Calu3 (cell line): ENCODE results near the gene SPTB. TPM values are rescaled to one million over a fixed set of nuclear protein-coding genes. Genes with fewer than 3 reads are reported as not detected.
A peak's percentile ranks its signal among the peaks of the same experiment; 100 is the strongest.

Source experiments
- BruUV-seq: library from RNA; stranded (reverse); fragments of 400-500 nt; replicated peaks from 2 replicates; lab custom pipeline; 2021; lab: Mats Ljungman, UMichigan
- CTCF ChIA-PET: fragments of 300-600 bp; sonication (Branson Sonifier 250); formaldehyde crosslinking; loops from one replicate; lab custom pipeline; 2022; ENCODE audit warnings: antibody characterized with exemption; lab: Charles Lee
- DNase-seq: peaks from one replicate; pipeline ENCODE4 v3.0.0; 2022
- H3K27ac Mint-ChIP-seq: one replicate; pipeline ENCODE4 v1.8.0; 2022; ENCODE audit warnings: mixed read lengths; ENCODE audit not compliant: unreplicated experiment
- H3K27me3 Mint-ChIP-seq: one replicate; pipeline ENCODE4 v1.8.0; 2022; ENCODE audit warnings: mixed read lengths; ENCODE audit not compliant: unreplicated experiment
- H3K36me3 Mint-ChIP-seq: one replicate; pipeline ENCODE4 v1.8.0; 2022; ENCODE audit warnings: mild to moderate bottlenecking, moderate library complexity, mixed read lengths; ENCODE audit not compliant: insufficient read depth, unreplicated experiment
- H3K4me1 Mint-ChIP-seq: one replicate; pipeline ENCODE4 v1.8.0; 2022; ENCODE audit warnings: mild to moderate bottlenecking, low read depth, mixed read lengths; ENCODE audit not compliant: unreplicated experiment
- H3K4me3 Mint-ChIP-seq: one replicate; pipeline ENCODE4 v1.8.0; 2022; ENCODE audit warnings: mild to moderate bottlenecking, low read depth, moderate library complexity, mixed read lengths; ENCODE audit not compliant: unreplicated experiment
- H3K9me3 Mint-ChIP-seq: one replicate; pipeline ENCODE4 v1.8.0; 2022; ENCODE audit warnings: low read depth, mixed read lengths; ENCODE audit not compliant: unreplicated experiment
- intact Hi-C: fragments of 100-400 bp; cut with micrococcal nuclease; formaldehyde crosslinking; loops from one replicate; pipeline ENCODE4 v1.10.0; 2022; ENCODE audit not compliant: unreplicated experiment
- total RNA-seq: library from RNA; stranded (reverse); gene quantifications from 2 replicates; pipeline ENCODE4 v1.2.3, GENCODE V29; 2022
- TF ChIP-seq, protein P1 (sequence below): fragments of 200-600 bp; IDR thresholded peaks from one replicate; pipeline ENCODE4 v1.8.0; 2022; ENCODE audit warnings: antibody characterized with exemption; ENCODE audit not compliant: unreplicated experiment

Gene SPTB
- total RNA-seq, 1 experiment from 2014 or later, result not detected

DNA sequence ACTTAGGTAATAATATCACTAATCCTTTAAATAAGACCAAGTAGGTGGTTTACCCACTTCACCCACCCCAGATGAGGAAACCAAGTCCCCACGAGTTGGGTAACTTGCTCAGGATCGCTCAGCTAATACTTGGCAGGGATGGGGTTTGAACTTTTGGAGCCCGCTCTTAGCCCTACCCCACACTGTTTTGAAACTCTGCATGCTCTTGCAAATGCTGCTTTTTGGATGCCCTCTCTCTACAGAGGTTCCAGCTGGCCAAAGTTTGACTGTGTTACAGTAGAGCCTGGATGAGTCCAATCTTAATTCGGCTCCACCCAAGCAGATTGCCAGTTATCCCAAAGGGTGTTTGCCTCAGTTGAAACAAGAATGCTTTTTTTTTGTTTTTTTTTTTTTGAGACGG, 168.7 kb downstream of the SPTB start:
- peaks cover 21% of the 10 kb centered on the region for H3K36me3 Mint-ChIP-seq
- TF ChIP-seq, protein P1, sequence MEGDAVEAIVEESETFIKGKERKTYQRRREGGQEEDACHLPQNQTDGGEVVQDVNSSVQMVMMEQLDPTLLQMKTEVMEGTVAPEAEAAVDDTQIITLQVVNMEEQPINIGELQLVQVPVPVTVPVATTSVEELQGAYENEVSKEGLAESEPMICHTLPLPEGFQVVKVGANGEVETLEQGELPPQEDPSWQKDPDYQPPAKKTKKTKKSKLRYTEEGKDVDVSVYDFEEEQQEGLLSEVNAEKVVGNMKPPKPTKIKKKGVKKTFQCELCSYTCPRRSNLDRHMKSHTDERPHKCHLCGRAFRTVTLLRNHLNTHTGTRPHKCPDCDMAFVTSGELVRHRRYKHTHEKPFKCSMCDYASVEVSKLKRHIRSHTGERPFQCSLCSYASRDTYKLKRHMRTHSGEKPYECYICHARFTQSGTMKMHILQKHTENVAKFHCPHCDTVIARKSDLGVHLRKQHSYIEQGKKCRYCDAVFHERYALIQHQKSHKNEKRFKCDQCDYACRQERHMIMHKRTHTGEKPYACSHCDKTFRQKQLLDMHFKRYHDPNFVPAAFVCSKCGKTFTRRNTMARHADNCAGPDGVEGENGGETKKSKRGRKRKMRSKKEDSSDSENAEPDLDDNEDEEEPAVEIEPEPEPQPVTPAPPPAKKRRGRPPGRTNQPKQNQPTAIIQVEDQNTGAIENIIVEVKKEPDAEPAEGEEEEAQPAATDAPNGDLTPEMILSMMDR, result no peak
- CTCF ChIA-PET, result no interaction called here

DNA sequence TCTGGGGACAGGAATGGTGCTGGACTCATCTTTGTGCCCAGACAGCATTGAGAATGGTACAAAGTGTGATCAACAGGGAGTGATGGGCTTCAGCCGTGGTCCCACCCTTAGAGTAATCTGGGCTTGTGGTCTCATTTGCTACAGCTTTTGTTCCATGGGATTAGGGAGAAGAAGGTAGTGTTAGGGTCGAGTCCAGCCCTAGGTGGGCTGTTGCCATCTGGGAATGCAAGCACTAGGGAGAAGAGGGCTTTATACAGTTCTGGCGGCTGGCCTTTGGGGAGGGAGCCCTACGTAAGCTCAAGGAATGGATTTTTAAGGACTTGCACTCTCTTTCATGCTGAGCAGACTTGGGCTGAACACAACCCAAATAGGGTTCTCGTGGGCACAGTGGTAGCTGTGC, 170.6 kb downstream of the SPTB start:
- intact Hi-C loops, result loop anchor here (5.0 kb wide), 1 partner anchor 53 kb away; no protein-coding TSS in a partner anchor
- Mint-ChIP-seq H3K9me3 (peaks cover 3% of the 10 kb centered on the region), H3K36me3 (peaks cover 34% of the 10 kb centered on the region), H3K27ac (peak overlapping the region; percentile 39), H3K27me3 (no peaks in the 10 kb centered on the region), H3K4me1 (peaks cover 45% of the 10 kb centered on the region), H3K4me3 (peak overlapping the region; percentile 61)
- BruUV-seq, result no TSS peak
- CTCF ChIA-PET, result interaction anchor here (1.6 to 1.7 kb wide), 2 partner anchors 10 to 17 kb away, joined by 4 read pairs; no protein-coding TSS in a partner anchor
- no peak for DNase-seq
- TF ChIP-seq, protein P1, result no peak

More for the DNA sequence above, 168.7 kb downstream of the SPTB start:
- no TSS peak for BruUV-seq
- Mint-ChIP-seq H3K27me3 (no peaks in the 10 kb centered on the region), H3K4me1 (peaks cover 57% of the 10 kb centered on the region), H3K27ac (no peak overlapping the region), H3K9me3 (peaks cover 3% of the 10 kb centered on the region), H3K4me3 (no peak overlapping the region)
- intact Hi-C loops, result no loop called here
- DNase-seq, result no peak

DNA sequence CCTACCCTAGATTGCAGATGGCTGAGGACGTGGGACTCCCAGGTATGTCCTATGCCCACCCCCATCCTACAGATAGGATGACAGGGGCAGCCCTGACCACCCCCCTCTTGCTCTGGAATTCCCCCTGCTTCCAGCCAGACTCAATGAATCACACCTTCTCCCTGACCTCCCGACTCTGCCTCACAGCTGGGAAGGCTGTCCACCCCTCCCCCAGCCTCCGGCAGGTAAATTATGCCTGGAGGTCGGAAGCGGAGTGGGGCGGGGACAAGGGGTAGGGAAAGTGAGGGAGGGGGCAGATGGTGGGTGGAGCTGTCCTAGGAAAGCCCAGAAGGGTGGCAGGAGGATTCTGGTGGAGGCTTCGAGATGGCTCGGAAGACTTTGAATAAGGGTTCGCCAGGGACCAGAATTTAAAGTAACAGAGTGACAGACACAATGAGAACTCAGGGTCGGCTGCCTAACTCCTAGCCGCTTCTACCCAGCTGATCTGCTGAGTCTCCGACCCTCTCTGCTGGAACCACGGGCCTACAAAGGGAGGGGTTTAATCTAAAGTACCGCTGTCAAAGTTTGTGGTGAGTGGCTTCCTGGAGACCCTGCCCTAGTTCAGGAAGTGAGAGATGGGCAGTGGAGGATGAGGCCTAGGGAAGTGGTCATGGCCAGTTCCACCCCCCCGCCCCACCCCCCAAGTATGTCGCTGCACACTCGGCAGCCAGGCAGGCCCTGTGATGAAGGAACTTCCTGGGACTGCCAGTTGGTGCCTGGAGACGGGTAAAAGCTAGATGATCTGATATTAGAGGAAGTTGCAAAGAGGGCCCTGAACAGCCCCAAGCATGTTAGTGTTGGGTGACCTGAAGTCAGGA, 171.3 kb downstream of the SPTB start:
- no peaks in the 10 kb centered on the region for H3K27me3 Mint-ChIP-seq
- H3K4me3 Mint-ChIP-seq, result peak overlapping the region; percentile 61
- peaks cover 41% of the 10 kb centered on the region for H3K36me3 Mint-ChIP-seq
- H3K27ac Mint-ChIP-seq, result peak overlapping the region; percentile 39
- intact Hi-C loops, result loop anchor here (5.0 kb wide), 1 partner anchor 54 kb away; no protein-coding TSS in a partner anchor
- no TSS peak for BruUV-seq
- peak; percentile 82 for DNase-seq
- peaks cover 3% of the 10 kb centered on the region for H3K9me3 Mint-ChIP-seq
- peaks cover 52% of the 10 kb centered on the region for H3K4me1 Mint-ChIP-seq
- TF ChIP-seq, protein P1, result no peak
- CTCF ChIA-PET, result interaction anchor here (0.6 to 1.6 kb wide), 7 partner anchors 8 to 56 kb away, joined by 3 to 10 read pairs (median 4); no protein-coding TSS in a partner anchor

DNA sequence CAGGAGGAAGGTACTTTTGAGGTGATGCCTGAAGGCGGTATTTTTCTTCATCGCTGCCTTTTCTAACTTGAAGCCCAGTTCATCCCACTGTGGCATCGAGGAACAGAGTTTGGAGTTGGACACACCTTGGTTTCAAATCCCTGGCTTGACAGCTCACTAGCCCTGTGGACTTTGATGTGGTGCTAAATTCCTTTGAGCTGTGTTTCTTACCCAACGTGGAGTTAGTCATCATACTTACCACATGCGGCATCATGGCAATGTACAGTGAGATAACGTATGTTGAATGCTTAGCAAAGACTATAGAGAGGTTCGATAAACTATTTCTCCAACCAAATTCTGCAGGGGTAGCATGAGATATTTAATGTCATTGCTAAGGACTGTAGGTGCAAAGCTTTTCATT, 172.0 kb downstream of the SPTB start:
- CTCF ChIA-PET, result interaction anchor here (1.0 to 1.6 kb wide), 6 partner anchors 9 to 57 kb away, joined by 3 to 10 read pairs (median 4); no protein-coding TSS in a partner anchor
- no TSS peak for BruUV-seq
- Mint-ChIP-seq H3K4me1 (peaks cover 59% of the 10 kb centered on the region), H3K27ac (peak overlapping the region; percentile 39), H3K9me3 (peaks cover under 1% of the 10 kb centered on the region), H3K36me3 (peaks cover 46% of the 10 kb centered on the region), H3K4me3 (peak overlapping the region; percentile 61), H3K27me3 (no peaks in the 10 kb centered on the region)
- DNase-seq, result peak; percentile 44
- intact Hi-C loops, result loop anchor here (5.0 kb wide), 1 partner anchor 55 kb away; no protein-coding TSS in a partner anchor
- TF ChIP-seq, protein P1, result no peak
